HL-60 (cell line): ENCODE data around the gene SLC25A27.

Experiments used
- DNase-seq, 2 experiments: peaks; one replicate each; pipeline ENCODE4 v3.0.0-alpha.2; 2010 to 2020; ENCODE audit warnings: low read depth in 1 of 2, low spot score in 1 of 2
- H3K27ac ChIP-seq: fragments of 250-450 bp; sonication (Bioruptor Pico); replicated peaks from 2 replicates; pipeline ENCODE4 v1.5.1; 2020; ENCODE audit warnings: mild to moderate bottlenecking, moderate library complexity
- H3K27me3 ChIP-seq: fragments of 250-450 bp; sonication (Bioruptor Pico); 2 replicates; pipeline ENCODE4 v1.5.1; 2021; ENCODE audit warnings: mild to moderate bottlenecking, moderate library complexity; ENCODE audit not compliant: insufficient read depth, poor library complexity, severe bottlenecking
- H3K4me3 ChIP-seq: replicated peaks from 2 replicates; pipeline ENCODE4 v1.5.1; 2011; ENCODE audit warnings: mild to moderate bottlenecking, control low read depth, low read length; ENCODE audit not compliant: insufficient read depth
- GABPA ChIP-seq: IDR thresholded peaks from 2 replicates; pipeline ENCODE4 v1.6.1; 2012; ENCODE audit warnings: low read depth
- POLR2AphosphoS5 ChIP-seq: IDR thresholded peaks from 2 replicates; pipeline ENCODE4 v1.6.1; 2012; ENCODE audit warnings: low read depth
- SPI1 ChIP-seq: IDR thresholded peaks from 2 replicates; pipeline ENCODE4 v1.6.1; 2012; ENCODE audit warnings: low read depth, mild to moderate bottlenecking, borderline replicate concordance
- TF ChIP-seq, protein P1 (sequence below): IDR thresholded peaks from 2 replicates; pipeline ENCODE4 v1.6.1; 2012; ENCODE audit warnings: low read depth; ENCODE audit not compliant: insufficient replicate concordance
- TF ChIP-seq, protein P2 (sequence below): IDR thresholded peaks from one replicate; pipeline ENCODE4 v1.5.1; 2011; ENCODE audit warnings: low read length, control low read depth, inconsistent platforms; ENCODE audit not compliant: insufficient read depth

The SLC25A27 gene

DNA sequence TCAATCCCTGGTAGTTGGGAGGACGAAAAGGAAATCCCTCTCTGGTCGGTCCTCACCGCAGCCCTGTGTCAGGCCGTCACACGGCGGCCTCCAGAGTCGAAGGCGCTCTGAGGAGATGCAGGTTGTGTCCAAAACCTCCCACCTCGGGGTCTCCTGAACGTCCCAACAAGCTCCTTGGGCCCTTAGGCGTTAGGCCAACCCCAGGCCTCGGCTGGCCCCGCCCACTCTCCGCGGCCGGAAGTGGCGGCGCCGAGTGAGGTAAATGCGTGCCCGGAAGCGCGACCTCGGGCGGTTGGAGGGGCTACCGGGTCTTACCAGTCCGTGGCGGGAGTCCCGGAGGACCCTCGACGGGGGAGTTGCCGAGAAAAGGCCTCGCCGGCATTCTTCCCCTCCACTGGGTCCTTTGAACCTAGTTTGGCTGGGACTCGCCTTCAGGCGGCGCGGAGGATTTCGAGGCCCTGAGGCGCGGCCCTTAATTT, 34.9 kb downstream of the SLC25A27 start, which contains the start of gene TDRD6:
TSS of gene TDRD6 (plus strand) at position 267 of the 479 bp plus-strand sequence. CDS start 244 bp downstream, outside the sequence.
- H3K27ac ChIP-seq, result no peak within 1 kb of the TSS
- H3K4me3 ChIP-seq, result no peak within 1 kb of the TSS
- TF ChIP-seq, protein P1, sequence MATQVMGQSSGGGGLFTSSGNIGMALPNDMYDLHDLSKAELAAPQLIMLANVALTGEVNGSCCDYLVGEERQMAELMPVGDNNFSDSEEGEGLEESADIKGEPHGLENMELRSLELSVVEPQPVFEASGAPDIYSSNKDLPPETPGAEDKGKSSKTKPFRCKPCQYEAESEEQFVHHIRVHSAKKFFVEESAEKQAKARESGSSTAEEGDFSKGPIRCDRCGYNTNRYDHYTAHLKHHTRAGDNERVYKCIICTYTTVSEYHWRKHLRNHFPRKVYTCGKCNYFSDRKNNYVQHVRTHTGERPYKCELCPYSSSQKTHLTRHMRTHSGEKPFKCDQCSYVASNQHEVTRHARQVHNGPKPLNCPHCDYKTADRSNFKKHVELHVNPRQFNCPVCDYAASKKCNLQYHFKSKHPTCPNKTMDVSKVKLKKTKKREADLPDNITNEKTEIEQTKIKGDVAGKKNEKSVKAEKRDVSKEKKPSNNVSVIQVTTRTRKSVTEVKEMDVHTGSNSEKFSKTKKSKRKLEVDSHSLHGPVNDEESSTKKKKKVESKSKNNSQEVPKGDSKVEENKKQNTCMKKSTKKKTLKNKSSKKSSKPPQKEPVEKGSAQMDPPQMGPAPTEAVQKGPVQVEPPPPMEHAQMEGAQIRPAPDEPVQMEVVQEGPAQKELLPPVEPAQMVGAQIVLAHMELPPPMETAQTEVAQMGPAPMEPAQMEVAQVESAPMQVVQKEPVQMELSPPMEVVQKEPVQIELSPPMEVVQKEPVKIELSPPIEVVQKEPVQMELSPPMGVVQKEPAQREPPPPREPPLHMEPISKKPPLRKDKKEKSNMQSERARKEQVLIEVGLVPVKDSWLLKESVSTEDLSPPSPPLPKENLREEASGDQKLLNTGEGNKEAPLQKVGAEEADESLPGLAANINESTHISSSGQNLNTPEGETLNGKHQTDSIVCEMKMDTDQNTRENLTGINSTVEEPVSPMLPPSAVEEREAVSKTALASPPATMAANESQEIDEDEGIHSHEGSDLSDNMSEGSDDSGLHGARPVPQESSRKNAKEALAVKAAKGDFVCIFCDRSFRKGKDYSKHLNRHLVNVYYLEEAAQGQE, result no peak
- TF ChIP-seq GABPA (no peak), POLR2AphosphoS5 (no peak), SPI1 (no peak)
- no peak for DNase-seq
- H3K27me3 ChIP-seq, result peaks cover 4% of the 10 kb centered on the region

DNA sequence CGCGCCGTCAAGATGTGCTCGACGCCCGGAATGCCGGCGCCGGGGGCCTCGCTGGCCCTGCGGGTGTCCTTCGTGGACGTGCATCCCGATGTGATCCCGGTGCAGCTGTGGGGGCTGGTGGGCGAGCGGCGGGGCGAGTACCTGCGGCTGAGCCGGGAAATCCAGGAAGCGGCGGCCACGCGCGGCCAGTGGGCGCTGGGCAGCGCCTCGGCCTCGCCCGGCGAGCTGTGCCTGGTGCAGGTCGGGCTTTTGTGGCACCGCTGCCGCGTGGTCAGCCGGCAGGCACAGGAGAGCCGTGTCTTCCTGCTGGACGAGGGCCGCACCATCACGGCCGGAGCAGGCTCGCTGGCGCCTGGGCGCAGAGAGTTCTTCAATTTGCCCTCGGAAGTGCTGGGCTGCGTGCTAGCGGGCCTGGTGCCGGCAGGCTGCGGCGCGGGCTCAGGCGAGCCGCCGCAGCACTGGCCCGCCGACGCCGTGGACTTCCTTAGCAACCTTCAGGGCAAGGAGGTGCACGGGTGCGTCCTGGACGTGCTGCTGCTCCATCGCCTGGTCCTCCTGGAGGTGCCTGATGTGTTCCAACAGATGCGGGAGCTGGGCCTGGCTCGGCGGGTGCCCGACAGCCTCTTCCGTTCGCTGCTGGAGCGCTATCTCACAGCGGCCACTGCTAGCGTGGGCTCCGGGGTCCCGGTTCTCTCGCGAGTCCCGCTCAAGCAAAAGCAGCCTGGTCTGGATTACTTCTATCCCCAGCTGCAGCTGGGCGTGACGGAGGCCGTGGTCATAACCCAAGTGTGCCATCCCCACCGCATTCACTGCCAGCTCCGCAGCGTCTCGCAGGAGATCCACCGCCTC, 35.6 kb downstream of the SLC25A27 start:
- no peak for DNase-seq
- TF ChIP-seq, protein P2, sequence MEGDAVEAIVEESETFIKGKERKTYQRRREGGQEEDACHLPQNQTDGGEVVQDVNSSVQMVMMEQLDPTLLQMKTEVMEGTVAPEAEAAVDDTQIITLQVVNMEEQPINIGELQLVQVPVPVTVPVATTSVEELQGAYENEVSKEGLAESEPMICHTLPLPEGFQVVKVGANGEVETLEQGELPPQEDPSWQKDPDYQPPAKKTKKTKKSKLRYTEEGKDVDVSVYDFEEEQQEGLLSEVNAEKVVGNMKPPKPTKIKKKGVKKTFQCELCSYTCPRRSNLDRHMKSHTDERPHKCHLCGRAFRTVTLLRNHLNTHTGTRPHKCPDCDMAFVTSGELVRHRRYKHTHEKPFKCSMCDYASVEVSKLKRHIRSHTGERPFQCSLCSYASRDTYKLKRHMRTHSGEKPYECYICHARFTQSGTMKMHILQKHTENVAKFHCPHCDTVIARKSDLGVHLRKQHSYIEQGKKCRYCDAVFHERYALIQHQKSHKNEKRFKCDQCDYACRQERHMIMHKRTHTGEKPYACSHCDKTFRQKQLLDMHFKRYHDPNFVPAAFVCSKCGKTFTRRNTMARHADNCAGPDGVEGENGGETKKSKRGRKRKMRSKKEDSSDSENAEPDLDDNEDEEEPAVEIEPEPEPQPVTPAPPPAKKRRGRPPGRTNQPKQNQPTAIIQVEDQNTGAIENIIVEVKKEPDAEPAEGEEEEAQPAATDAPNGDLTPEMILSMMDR, result no peak
- TF ChIP-seq, protein P1, result no peak
- TF ChIP-seq POLR2AphosphoS5, result no peak
- TF ChIP-seq SPI1, result no peak
- TF ChIP-seq GABPA, result no peak
- Histone ChIP-seq H3K27ac (no peak overlapping the region), H3K4me3 (no peak overlapping the region), H3K27me3 (peaks cover 4% of the 10 kb centered on the region)

DNA sequence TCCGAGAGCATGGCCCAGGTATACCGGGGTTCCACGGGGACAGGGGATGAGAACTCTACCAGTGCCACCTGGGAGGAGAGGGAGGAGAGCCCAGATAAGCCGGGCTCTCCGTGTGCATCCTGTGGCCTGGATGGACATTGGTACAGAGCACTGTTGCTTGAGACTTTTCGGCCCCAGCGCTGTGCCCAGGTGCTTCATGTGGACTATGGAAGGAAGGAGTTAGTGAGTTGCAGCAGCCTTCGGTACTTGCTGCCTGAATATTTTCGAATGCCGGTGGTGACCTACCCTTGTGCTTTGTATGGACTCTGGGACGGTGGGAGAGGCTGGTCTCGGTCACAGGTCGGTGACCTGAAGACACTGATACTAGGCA, 36.2 kb downstream of the SLC25A27 start:
- Histone ChIP-seq H3K27ac (no peak overlapping the region), H3K4me3 (no peak overlapping the region), H3K27me3 (no peaks in the 10 kb centered on the region)
- no peak for DNase-seq
- TF ChIP-seq, protein P2, result no peak
- TF ChIP-seq, protein P1, result no peak
- TF ChIP-seq SPI1 (no peak), GABPA (no peak), POLR2AphosphoS5 (no peak)
